Loucy (cell line): ENCODE data around the gene UBALD1.

Source experiments
- H2AFZ ChIP-seq: fragments of 200-600 bp; sonication (generic); 2 replicates; pipeline ENCODE4 v1.6.0; 2016; ENCODE audit warnings: antibody characterized with exemption, mild to moderate bottlenecking, low read length, moderate library complexity
- H3F3A ChIP-seq: fragments of 200-600 bp; 2 replicates; pipeline ENCODE4 v1.6.0; 2016; ENCODE audit warnings: antibody characterized with exemption, low read depth, mild to moderate bottlenecking
- H3K27me3 ChIP-seq: fragments of 200-600 bp; sonication (generic); 2 replicates; pipeline ENCODE4 v1.6.1; 2014; ENCODE audit warnings: low read length, mild to moderate bottlenecking; ENCODE audit not compliant: insufficient read depth, poor library complexity, severe bottlenecking
- H3K36me3 ChIP-seq: fragments of 200-600 bp; sonication (generic); 2 replicates; pipeline ENCODE4 v1.6.1; 2016; ENCODE audit warnings: low read length; ENCODE audit not compliant: insufficient read depth
- H3K4me1 ChIP-seq: fragments of 200-600 bp; sonication (generic); 2 replicates; pipeline ENCODE4 v1.5.1; 2014; ENCODE audit warnings: low read length, mild to moderate bottlenecking; ENCODE audit not compliant: insufficient read depth, poor library complexity, severe bottlenecking
- H3K4me2 ChIP-seq: fragments of 200-600 bp; sonication (generic); 2 replicates; pipeline ENCODE4 v1.6.0; 2014; ENCODE audit warnings: antibody characterized with exemption, low read length, low read depth, mild to moderate bottlenecking; ENCODE audit not compliant: poor library complexity, severe bottlenecking
- H3K4me3 ChIP-seq: fragments of 200-600 bp; sonication (generic); 2 replicates; pipeline ENCODE4 v1.5.1; 2014; ENCODE audit warnings: low read length, mild to moderate bottlenecking, mixed read lengths; ENCODE audit not compliant: poor library complexity, severe bottlenecking
- H3K79me2 ChIP-seq: fragments of 200-600 bp; sonication (generic); 2 replicates; pipeline ENCODE4 v1.6.1; 2014; ENCODE audit warnings: low read length; ENCODE audit not compliant: insufficient read depth
- H3K9ac ChIP-seq: fragments of 200-600 bp; sonication (generic); 2 replicates; pipeline ENCODE4 v1.6.0; 2014; ENCODE audit warnings: mild to moderate bottlenecking, low read depth, low read length, moderate library complexity; ENCODE audit not compliant: poor library complexity, severe bottlenecking
- H3K9me2 ChIP-seq: fragments of 200-600 bp; sonication (generic); replicated peaks from 2 replicates; pipeline ENCODE4 v1.6.1; 2016; ENCODE audit warnings: low read depth, low read length, mixed read lengths
- H3K9me3 ChIP-seq: fragments of 200-600 bp; sonication (generic); 2 replicates; pipeline ENCODE4 v1.6.1; 2014; ENCODE audit warnings: mild to moderate bottlenecking, antibody characterized with exemption, low read length, low read depth; ENCODE audit not compliant: insufficient read depth
- H4K20me1 ChIP-seq: fragments of 200-600 bp; sonication (generic); 2 replicates; pipeline ENCODE4 v1.6.0; 2014; ENCODE audit warnings: antibody characterized with exemption, low read length, mild to moderate bottlenecking; ENCODE audit not compliant: insufficient read depth, poor library complexity, severe bottlenecking
- CTCF ChIP-seq: fragments of 200-600 bp; sonication (generic); conservative IDR thresholded peaks from 2 replicates; pipeline ENCODE4 v1.5.1; 2014; ENCODE audit warnings: mild to moderate bottlenecking, antibody characterized with exemption, low read length
- EZH2phosphoT487 ChIP-seq: fragments of 200-600 bp; IDR thresholded peaks from 2 replicates; pipeline ENCODE4 v1.6.1; 2018; ENCODE audit warnings: antibody characterized with exemption, mild to moderate bottlenecking, moderate library complexity, borderline replicate concordance

UBALD1 gene

GRCh38 chr16:4618645-4619418, 4.1 kb upstream of the UBALD1 start:
- H4K20me1 ChIP-seq = no peaks in the 10 kb centered on the region
- peaks cover 10% of the 10 kb centered on the region for H3K4me1 ChIP-seq
- H3K79me2 ChIP-seq = peaks cover 8% of the 10 kb centered on the region
- H3K9me3 ChIP-seq = no peaks in the 10 kb centered on the region
- H3K27me3 ChIP-seq = no peaks in the 10 kb centered on the region
- H3K9me2 ChIP-seq = no peaks in the 10 kb centered on the region
- H3K4me2 ChIP-seq = peak overlapping the region; percentile 16
- H3K36me3 ChIP-seq = no peaks in the 10 kb centered on the region
- H3K4me3 ChIP-seq = no peak overlapping the region
- no peak for TF ChIP-seq EZH2phosphoT487
- no peak for TF ChIP-seq CTCF
- H3K9ac ChIP-seq = no peak overlapping the region
- H2AFZ ChIP-seq = no peak overlapping the region
- no peaks in the 10 kb centered on the region for H3F3A ChIP-seq

GRCh38 chr16:4617880-4618279, 3.2 kb upstream of the UBALD1 start:
- no peaks in the 10 kb centered on the region for H3K27me3 ChIP-seq
- H3K36me3 ChIP-seq = no peaks in the 10 kb centered on the region
- H3K4me1 ChIP-seq = peaks cover 12% of the 10 kb centered on the region
- no peaks in the 10 kb centered on the region for H3K9me3 ChIP-seq
- peaks cover 17% of the 10 kb centered on the region for H3K79me2 ChIP-seq
- peaks cover 4% of the 10 kb centered on the region for H4K20me1 ChIP-seq
- H3K9ac ChIP-seq = peak overlapping the region; percentile 76
- H3F3A ChIP-seq = no peaks in the 10 kb centered on the region
- no peak overlapping the region for H2AFZ ChIP-seq
- H3K9me2 ChIP-seq = no peaks in the 10 kb centered on the region
- no peak overlapping the region for H3K4me3 ChIP-seq
- peak overlapping the region; percentile 16 for H3K4me2 ChIP-seq
- TF ChIP-seq EZH2phosphoT487 (no peak), CTCF (no peak)

GRCh38 chr16:4616047-4616811, 1.5 kb upstream of the UBALD1 start:
- Histone ChIP-seq H4K20me1 (peaks cover 16% of the 10 kb centered on the region), H3K36me3 (no peaks in the 10 kb centered on the region), H3K4me3 (peak overlapping the region; percentile 85), H3F3A (no peaks in the 10 kb centered on the region), H2AFZ (peak overlapping the region; percentile 70; the same call in 1 of the 2 replicates), H3K9me2 (no peaks in the 10 kb centered on the region), H3K4me1 (peaks cover 12% of the 10 kb centered on the region), H3K79me2 (peaks cover 34% of the 10 kb centered on the region), H3K4me2 (peak overlapping the region; percentile 85), H3K9me3 (no peaks in the 10 kb centered on the region), H3K9ac (peak overlapping the region; percentile 77), H3K27me3 (no peaks in the 10 kb centered on the region)
- TF ChIP-seq EZH2phosphoT487 (no peak), CTCF (peak; percentile 43)
